ENCODE data around the gene SLC5A4.
"Not testable (repeated sequence)": the region's sequence is repeated elsewhere in the genome, so short reads cannot be mapped to it uniquely, and the experiment has no call there.

Gene SLC5A4

DNA sequence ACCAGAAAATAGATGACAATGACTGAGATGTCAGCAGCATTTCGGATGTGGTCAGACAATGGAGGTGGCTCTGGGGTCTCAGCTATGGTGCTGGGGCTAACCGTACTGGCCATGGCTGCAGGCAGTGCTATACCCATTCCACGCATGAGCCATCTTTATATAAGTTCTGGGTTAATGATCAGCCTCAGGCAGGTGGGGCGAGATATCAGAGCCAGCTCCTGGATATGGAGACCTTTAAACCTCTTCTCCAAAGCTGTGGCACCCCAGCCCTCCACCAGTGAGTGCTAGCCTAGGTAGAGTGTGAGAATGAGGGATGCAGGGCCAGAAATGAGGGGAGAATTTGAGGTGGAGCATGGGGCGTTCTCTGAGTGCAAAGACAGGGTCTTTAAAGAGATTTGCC, at the start of gene SLC5A4:
Gene SLC5A4, minus strand, starts transcription at position 131 of the 400 bp plus-strand sequence. Its CDS starts 18 bp downstream, at position 113.
- DNase-seq, result no peak

DNA sequence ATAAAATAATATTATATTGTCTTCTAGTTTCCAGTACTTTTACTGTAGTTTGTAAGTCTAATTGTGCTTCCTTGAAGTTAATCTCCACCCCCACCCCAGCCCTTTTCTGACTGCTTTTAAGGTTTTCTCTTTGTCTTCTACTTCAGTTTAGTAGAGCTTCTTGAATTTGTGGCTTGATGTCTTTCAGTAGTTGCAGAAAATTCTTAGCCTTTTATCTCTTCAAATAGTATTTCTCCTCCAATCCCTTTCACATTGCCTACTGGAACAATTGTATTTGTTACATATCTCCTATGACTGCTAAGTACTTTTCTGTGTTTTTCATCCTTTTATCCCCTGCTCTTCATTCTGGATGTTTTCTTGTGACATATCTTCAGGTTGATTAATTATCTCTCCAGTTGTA, 38.8 kb upstream of the SLC5A4 start:
- DNase-seq, result not testable (repeated sequence)

GRCh38 chr22:32286290-32286840, 31.2 kb upstream of the SLC5A4 start:
- DNase-seq, result no peak

DNA sequence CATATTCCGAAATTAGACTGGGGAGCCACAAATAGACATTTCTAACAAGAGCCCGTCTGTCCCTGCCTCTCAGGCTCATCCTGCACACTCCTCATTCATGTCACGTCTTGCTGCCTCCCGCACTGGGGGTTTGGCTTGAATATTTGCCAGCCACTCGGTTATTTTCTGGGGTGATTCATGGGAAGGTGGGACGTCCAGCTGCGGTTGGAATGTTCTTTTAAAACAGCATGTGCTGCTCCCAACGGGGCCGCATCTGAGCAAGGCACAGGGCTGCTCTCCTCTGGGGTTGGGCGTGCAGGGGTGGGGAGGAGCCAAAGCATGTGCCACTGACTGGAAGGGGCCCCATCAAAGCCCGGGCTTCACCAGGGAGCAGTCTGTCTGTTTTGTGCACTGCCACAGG, 25.9 kb upstream of the SLC5A4 start:
- no peak for DNase-seq

GRCh38 chr22:32275353-32275752, 20.2 kb upstream of the SLC5A4 start:
- not testable (repeated sequence) for DNase-seq

DNA sequence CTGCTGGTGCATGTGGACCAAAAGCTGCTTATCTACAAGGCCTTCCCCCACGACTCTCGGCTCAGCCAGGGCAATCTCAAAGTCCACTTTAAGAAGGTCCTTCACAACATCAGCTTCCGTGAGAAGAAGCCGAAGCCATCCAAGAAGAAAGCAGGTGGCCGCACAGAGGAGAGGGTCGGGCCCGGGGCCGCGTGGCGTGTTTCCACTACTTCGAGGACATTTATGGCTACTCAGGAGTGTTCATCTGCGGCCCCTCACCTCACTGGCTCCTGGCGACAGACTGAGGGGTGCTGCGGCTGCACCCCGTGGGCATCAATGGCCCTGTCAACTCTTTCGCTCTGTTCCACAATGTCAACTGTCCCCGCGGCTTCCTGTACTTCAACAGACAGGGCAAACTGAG, 16.2 kb upstream of the SLC5A4 start:
- no peak for DNase-seq

GRCh38 chr22:32270641-32271369, 15.7 kb upstream of the SLC5A4 start:
- no peak for DNase-seq

DNA sequence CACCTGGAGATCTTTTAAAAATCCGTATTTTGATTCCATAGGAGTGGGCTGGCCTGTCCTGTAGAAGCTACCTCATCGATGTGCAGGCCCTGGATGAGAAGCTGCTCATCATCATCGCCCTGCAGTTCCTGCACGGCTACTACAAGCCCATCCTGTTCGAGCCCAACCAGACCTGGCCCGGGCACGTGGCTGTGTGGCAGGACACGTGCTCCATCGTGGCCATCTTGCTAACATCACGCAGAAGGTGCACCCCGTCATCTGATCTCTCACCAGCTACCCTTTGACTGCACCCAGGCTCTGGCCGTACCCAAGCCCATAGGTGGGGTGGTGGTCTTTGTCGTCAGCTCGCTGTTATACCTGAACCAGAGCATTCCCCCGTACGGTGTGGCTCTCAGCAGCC, 14.2 kb upstream of the SLC5A4 start:
- DNase-seq, result no peak

DNA sequence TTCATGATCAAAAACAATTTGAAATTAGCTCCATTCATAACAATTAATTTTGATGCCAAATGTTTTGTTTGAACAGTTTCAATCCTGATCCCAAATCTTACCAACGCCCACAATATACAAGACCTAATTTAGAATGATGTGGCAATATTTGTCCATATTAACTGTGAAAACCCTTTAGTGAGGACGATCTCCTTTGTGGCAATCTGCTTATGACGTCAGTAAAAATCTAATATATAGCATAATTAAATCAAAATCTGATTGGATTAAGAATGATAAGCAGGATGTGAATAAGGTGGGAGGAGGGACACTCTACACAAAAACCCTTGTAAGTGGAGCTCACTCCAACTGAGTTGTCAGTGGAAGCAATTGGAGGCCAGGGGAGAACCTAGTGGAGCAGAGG, 11.9 kb upstream of the SLC5A4 start:
- DNase-seq, result no peak

- DNase-seq, result peak; percentile 34 to 69
These were observed 11.0 kb upstream of the SLC5A4 start for GRCh38 chr22:32265882-32266767.

GRCh38 chr22:32263678-32264077, 8.5 kb upstream of the SLC5A4 start:
- not testable (repeated sequence) for DNase-seq

DNA sequence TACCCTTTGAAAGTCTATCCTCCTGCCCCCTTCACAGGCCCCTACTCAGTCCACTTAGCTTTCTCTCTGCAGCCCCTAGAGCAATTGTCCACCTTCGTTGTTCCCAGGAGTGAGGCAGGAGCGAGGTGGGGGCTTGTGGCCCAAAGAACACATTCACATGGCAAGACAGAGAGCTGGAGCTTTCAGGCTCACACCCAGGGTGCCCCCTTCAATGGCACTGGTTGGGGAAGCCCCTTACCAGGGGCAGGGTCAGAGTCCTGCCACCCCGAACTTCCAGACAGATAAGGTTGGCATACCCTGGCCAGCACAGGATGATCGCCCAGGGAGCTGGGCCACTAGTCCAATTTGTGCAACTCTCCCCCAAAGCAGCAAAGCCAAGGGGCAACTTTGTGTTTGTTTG, 6.2 kb upstream of the SLC5A4 start:
- no peak for DNase-seq

DNA sequence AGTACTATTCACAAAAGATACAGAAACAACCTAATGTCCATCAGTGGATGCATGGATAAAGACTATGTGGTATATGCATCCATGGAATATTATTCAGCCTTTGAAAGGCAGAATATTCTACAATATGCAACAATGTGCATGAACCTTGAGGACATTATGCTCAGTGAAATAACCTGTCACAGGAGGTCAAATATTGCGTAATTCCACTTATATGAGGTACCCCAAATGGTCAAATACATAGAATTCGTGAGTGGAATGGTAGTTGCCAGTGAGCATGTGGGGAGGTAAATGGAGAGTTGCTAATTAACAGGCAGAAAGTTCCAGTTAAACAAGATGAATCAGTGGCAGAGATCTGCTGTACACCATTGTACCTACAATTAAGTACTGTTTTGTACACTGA, 3.6 kb upstream of the SLC5A4 start:
- DNase-seq, result no peak

GRCh38 chr22:32255726-32256125, 579 bp upstream of the SLC5A4 start:
- no peak for DNase-seq

- DNase-seq, result no peak
These were observed 5.9 kb downstream of the SLC5A4 start for GRCh38 chr22:32249231-32249630.

DNA sequence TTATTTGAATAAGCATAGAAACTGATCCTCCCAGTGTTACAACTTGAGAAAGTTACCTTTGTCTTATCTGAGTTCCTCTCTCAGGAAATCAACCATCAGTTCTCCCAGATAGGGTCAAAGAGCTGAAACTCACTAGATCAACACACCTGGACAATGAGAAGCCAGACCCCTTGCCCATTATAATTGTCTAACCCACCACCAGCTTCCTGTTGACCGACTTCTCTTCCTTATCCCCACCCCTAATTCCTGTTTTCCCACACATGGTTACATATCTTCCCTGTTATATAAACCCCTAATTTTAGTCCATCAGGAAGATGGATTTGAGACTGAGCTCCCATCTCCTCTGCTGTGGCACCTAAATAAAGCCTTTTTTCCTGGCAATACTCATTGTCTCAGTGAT, 6.9 kb downstream of the SLC5A4 start:
- no peak for DNase-seq

DNA sequence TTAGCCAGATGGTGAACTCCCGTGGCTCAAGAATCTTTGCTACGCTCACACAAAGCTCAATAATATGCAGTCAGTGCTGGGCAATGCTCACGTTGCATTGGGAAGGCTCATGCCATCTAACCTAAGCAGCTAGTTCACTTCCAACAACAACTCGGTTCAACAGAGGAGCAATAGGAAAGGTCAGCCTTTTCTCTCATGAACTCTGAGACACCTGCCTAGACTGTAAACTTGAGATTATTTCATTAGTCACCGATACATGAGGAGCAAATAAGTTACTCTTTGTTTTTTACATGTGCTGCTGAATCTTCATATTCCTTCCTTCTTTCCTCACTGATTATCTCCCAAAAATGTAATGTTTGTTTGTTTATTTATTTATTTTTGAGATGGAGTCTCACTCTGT, 9.0 kb downstream of the SLC5A4 start:
- DNase-seq, result no peak

DNA sequence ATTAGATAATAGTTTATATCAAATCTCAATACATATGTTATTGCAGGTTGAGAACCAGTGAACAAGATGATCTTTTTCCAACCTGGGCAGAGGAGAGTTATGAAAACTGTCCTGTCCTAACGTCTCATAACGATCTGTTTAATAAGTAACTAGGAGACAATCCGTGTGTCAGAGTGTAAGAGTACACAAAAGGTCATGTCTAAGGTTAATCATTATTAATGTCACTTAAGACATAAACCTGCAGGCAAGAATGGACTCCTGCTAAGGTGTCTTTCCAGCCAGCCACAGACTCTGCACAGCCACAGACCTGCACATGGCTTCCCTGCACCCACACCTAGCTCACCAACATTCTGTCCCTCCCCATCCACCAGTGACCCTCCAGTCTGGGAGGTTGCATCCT, 10.1 kb downstream of the SLC5A4 start:
- no peak for DNase-seq

GRCh38 chr22:32244547-32244946, 10.6 kb downstream of the SLC5A4 start:
- DNase-seq, result no peak

- DNase-seq, result no peak
These were observed 14.7 kb downstream of the SLC5A4 start for GRCh38 chr22:32240461-32240860.

GRCh38 chr22:32237906-32238305, 17.2 kb downstream of the SLC5A4 start:
- peak in 1 of 2 experiments; percentile 6 for DNase-seq

DNA sequence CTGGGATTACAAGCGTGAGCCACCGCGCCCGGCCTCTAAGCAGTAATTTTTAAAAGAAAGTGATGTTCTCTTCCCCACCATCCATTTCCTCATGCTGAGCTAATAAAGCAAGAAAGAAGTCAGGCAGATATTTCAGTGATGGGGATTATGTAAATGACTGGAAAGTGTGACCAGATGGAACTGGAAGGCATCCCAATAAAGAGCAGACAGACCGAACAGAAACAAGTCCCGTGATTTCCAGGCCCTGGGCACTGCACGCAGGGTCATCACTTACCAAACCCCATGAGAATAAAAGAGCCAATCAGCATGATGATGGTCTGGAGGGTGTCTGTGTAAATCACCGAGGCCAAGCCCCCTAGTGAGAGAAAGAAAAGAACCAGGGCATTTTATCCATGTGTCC, 18.2 kb downstream of the SLC5A4 start:
- no peak for DNase-seq

GRCh38 chr22:32233091-32233490, 22.1 kb downstream of the SLC5A4 start:
- no peak for DNase-seq
